Hematopoietic multipotent progenitor cell treated with erythropoietin and hydrocortisone succinate and interleukin-3 and kit ligand, for 17 days (in vitro differentiated cells): ENCODE data around the gene RANBP10.

ENCODE experiments used
- DNase-seq: peaks from one replicate; pipeline ENCODE4 v3.0.0-alpha.2; 2015; ENCODE audit warnings: low spot score

Gene RANBP10

GRCh38 chr16:67825906-67826305, 19.5 kb upstream of the RANBP10 start:
- DNase-seq: no peak

DNA sequence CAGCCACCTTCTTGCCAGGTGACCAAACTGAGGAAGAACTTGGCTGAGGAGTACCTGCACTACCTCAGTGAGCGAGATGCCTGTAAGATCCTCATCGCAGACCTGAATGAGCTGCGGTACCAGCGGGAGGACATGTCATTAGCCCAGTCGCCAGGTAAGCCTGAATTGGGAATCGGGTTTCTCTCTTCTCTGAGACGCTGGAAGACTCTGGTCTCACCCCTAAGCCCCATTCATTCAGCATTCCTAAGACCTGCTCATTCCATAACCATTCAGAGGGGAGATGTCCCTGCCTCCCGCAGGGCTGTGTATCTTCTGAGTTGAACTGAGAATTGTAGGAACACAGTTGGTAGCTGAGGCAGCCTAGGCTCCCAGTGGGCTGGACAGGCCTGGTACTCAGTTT, 18.8 kb upstream of the RANBP10 start:
- no peak for DNase-seq

GRCh38 chr16:67822511-67822910, 16.2 kb upstream of the RANBP10 start:
- no peak for DNase-seq

GRCh38 chr16:67820608-67821259, 14.4 kb upstream of the RANBP10 start:
- no peak for DNase-seq

- DNase-seq: no peak
These were observed 8.2 kb upstream of the RANBP10 start for GRCh38 chr16:67814567-67814966.

GRCh38 chr16:67811899-67812298, 5.5 kb upstream of the RANBP10 start:
- DNase-seq: no peak

- no peak for DNase-seq
These were observed 855 bp upstream of the RANBP10 start for GRCh38 chr16:67807148-67807682.

GRCh38 chr16:67805718-67806427, 487 bp downstream of the RANBP10 start:
- DNase-seq: no peak

DNA sequence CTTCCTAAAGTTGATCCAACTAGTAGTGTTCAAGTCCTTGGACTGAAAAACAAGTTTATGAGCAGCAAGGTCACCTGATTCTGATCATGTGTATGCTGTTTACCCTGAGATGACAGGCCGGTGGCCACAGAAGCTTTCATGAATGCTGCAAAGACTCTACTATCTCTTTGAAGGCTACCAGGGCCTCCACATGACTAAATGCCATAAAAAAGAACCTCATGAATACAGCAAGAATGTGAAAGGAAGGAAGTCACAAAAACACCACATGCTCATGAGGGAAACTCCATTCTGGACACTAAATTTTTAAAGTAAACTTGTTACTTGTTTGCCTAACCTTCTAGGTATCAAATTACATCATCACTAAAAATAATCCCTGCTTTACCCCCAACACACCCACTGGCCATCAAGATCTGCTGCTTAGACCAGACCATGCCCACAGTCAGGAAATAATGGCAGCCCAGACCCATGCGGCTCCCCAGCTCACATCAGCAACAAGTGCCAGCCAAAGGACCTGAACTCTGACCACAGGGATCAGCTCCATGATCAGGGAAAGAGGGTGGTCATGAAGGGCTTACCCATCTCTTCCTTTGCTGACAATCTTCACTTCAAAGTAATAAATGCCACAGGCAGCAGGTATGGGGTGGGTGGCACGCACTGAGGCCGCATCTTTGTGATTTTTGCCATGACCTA, 1.4 kb downstream of the RANBP10 start:
- DNase-seq: peak; percentile 73

GRCh38 chr16:67803894-67804293, 2.5 kb downstream of the RANBP10 start:
- DNase-seq: peak; percentile 44

DNA sequence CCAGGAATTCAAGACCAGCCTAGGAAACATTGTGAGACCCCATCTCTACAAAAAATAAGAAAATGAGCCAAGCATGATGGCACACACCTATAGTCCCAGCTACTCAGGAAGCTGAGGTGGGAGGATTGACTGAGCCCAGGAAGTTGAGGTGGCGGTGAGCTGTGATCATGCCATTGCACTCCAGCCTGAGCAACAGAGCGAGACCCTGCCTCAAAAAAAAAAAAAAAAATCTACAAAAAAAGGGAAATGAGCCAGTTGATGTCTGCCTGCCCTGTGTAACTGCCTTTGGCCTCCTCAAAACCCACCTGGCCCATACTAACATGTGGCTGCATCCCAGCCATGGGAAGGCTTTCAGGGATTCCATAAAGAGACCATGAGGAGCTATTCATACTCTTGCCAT, 4.5 kb downstream of the RANBP10 start:
- DNase-seq: no peak

- DNase-seq: peak; percentile 65
These were observed 5.1 kb downstream of the RANBP10 start for GRCh38 chr16:67801241-67801640.

DNA sequence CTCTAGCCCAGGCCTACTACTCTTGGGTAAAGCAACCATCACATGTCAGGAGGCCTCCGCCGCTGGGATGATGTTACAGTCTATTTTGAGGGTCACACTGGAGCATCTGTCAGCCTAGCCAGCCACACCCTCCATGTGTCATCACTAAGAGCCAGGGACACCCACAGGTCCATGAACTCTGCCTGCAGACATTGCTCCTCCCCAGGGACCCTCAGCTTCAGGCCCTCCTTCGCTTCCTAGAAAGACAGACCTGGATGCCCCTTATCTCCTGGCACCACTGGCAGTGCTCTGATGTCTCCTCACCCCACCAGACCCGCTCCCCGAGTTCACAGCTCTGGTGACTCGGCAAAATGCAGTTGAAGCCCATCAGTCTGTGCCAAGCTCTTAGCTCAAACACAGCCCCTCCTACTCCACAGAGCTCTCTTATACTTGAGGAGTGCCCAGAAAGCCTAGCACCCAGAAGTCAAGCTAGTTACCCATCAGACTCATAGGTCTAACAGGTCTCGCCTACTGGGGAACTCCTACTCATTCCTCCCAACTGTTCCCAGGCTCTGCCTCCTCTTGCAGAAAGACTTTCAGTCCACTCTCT, 5.9 kb downstream of the RANBP10 start:
- peak; percentile 93 for DNase-seq

- peak; percentile 38 for DNase-seq
These were observed 10.2 kb downstream of the RANBP10 start for GRCh38 chr16:67796099-67796718.

GRCh38 chr16:67790071-67790470, 16.3 kb downstream of the RANBP10 start:
- DNase-seq: no peak

GRCh38 chr16:67786491-67786890, 19.9 kb downstream of the RANBP10 start:
- DNase-seq: no peak

DNA sequence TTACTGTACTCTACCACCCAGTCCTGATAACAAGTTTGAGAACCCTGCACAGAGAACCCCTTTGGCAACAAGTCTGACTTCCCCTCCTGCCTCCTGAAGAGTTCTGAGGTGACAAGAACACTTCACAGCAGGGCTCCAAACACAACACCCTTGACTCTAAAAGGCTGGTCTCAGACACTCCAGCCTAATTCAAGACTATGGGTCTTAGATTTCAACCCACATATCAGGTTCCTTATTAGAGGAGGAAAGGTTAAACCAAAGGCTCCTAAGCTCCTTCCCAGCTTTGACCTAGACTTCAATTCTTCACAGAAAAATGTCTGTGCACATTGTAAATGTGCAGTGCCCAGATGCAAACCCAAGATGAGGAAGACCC, 23.0 kb downstream of the RANBP10 start:
- no peak for DNase-seq

GRCh38 chr16:67782567-67783352, 23.6 kb downstream of the RANBP10 start:
- peak; percentile 54 for DNase-seq

DNA sequence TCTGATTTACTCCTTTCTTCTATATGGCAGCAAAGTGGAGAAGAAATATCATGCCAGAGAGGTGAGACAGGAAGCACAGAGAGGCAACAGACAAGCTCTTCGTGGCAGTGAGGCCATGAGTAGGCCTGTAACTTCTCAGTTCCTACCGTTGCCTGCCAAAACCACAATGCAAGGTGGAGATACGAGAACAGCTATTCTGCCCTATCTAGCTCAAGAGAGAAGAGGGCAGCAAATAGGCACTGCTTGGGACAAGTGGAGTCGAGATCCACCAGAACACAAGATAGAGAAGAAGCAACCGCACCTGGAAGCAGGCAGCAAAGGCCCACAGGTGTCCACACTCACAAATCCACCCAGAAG, 24.8 kb downstream of the RANBP10 start:
- DNase-seq: no peak

DNA sequence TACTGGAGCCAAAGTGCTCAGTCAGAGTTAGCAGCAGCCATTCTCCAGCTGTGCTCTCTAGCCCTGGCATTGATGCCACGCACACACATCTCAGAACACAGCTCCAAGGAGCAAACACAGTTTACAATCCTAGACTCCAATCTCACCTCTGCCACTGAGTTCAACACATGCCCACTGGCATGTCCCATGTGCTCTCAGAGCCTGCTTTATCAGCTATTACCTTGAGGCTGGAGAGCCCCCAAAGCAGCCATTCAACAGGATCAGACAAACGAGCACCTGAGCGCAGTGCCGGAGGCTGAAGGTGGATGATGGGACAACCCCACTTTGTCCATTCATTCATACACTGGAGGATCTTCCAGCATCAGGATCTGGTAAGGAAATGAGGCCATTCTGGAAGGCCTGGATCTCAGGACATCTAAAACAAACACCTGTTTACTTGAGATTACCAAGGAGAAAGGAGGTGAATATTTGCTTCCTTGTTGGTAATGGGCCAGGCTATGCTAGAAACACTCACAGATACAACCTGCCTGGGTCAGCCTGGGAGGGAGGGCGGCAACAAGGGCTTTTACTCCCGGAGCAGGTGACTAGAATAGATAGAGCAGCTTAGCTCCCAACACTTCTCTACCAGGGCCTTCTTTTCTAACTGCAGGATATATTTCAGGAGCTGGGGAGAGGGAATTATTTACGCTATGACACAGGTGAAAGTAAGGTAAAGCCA, 25.4 kb downstream of the RANBP10 start:
- DNase-seq: peak; percentile 72
